Measurements from ENCODE around the gene CXCL3.

DNA sequence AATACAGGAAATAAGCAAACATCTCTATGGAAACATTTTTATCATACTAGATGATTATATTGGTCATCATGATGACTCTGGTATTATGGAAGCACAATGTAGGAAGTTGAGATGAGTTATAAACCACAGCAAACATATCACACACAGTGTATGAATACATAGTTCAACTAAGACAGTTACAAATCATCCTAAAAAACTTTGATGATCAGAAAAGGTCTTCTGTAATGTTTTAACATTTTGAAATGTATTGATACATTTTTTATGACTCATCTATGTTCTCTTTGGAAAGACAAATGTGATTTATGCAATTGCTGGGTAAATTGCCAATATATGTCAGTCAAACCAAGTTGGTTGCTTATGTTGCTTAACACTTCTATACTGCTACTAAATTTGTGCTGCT, 4.8 kb downstream of the CXCL3 start:
- no peak for TF ChIP-seq SUZ12 (IDR thresholded peaks at IDR 0.05)
- TF ChIP-seq CTBP1 (IDR thresholded peaks at IDR 0.05; ENCODE audit: borderline replicate concordance) = no peak
- no peak for TF ChIP-seq BHLHE40 (IDR thresholded peaks at IDR 0.05; ENCODE audit: borderline replicate concordance)
- no peak for TF ChIP-seq ZNF384 (IDR thresholded peaks at IDR 0.05)
- TF ChIP-seq ELF4 (IDR thresholded peaks at IDR 0.05) = no peak
- no peak for TF ChIP-seq TARDBP (IDR thresholded peaks at IDR 0.05)
- no peak for TF ChIP-seq FOXA1 (IDR thresholded peaks at IDR 0.05)
- TF ChIP-seq NFRKB (IDR thresholded peaks at IDR 0.05) = no peak
- TF ChIP-seq, protein P1, sequence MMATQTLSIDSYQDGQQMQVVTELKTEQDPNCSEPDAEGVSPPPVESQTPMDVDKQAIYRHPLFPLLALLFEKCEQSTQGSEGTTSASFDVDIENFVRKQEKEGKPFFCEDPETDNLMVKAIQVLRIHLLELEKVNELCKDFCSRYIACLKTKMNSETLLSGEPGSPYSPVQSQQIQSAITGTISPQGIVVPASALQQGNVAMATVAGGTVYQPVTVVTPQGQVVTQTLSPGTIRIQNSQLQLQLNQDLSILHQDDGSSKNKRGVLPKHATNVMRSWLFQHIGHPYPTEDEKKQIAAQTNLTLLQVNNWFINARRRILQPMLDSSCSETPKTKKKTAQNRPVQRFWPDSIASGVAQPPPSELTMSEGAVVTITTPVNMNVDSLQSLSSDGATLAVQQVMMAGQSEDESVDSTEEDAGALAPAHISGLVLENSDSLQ (IDR thresholded peaks at IDR 0.05) = no peak
- no peak for TF ChIP-seq HDGF (IDR thresholded peaks at IDR 0.05; ENCODE audit: borderline replicate concordance)
- no peak for TF ChIP-seq FOXM1 (IDR thresholded peaks at IDR 0.05; ENCODE audit: borderline replicate concordance)

Measured in HEK293T (cell line).